ENCODE measurements around the gene CALHM2. TPM values are rescaled to one million over a fixed set of nuclear protein-coding genes. Genes with fewer than 3 reads are reported as not detected.

CALHM2 gene
- total and polyA plus RNA-seq, 4 donors = 11.7 to 43.2 (median 25.0) TPM

- Histone ChIP-seq H3K9me3 (ENCODE audit: control insufficient read depth in 4 of 4, insufficient read depth in 3 of 4, low read length in 3 of 4) (no peaks in the 10 kb centered on the region), H3K4me3 (no peak overlapping the region), H3K27me3 (ENCODE audit: control insufficient read depth in 3 of 3, insufficient read depth in 3 of 3, low read length in 2 of 3) (no peaks in the 10 kb centered on the region), H3K9ac (ENCODE audit: insufficient read depth in 1 of 2, low read length in 2 of 2) (no peak overlapping the region), H3K27ac (ENCODE audit: low read depth in 1 of 2, low read length in 1 of 2) (peak overlapping the region in 1 of 2 donors; percentile 16), H3K36me3 (ENCODE audit: control insufficient read depth in 4 of 4, insufficient read depth in 4 of 4, low read length in 4 of 4) (peaks cover 0 to 33% (median 18%) of the 10 kb centered on the region in 4 donors), H3K4me1 (ENCODE audit: control insufficient read depth in 5 of 5, insufficient read depth in 5 of 5, low read length in 5 of 5) (peaks cover 0 to 37% (median 10%) of the 10 kb centered on the region in 5 donors)
- ATAC-seq (ENCODE audit: insufficient read depth, low FRiP score) (no peak), DNase-seq (no peak)
- TF ChIP-seq CTCF (IDR thresholded peaks at IDR 0.05; ENCODE audit: control extremely low read depth, extremely low read depth) = no peak
- 83 to 88% methylated on average over 34 of the region's 34 CpGs for WGBS, 2 donors
Observed at GRCh38 chr10:103449208-103450144, 2.7 kb downstream of the CALHM2 start.

DNA sequence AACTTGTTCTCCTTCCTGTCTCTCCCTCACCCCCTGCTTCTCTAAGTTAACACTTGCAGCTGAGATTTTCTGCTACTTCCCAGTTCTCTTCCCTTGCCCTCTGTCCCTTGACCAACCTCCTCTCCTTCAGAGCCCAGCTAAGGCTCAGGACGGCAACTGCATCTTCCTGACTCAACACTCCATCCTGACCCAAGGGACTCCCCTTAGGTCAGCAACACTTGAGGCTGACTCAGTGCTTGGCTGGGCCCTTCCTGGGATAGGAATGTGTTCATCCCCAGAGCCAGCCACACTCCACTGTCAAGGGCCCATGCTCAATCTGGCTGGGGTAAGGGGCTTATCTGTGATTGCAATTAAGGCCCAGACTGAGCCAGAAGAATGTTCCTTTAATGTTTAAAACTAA lies 3.4 kb downstream of the CALHM2 start:
- DNase-seq = no peak
- no peaks in the 10 kb centered on the region for H3K27me3 ChIP-seq (ENCODE audit: control insufficient read depth in 3 of 3, insufficient read depth in 3 of 3, low read length in 2 of 3)
- peaks cover 0 to 37% (median 10%) of the 10 kb centered on the region in 5 donors for H3K4me1 ChIP-seq (ENCODE audit: control insufficient read depth in 5 of 5, insufficient read depth in 5 of 5, low read length in 5 of 5)
- H3K36me3 ChIP-seq (ENCODE audit: control insufficient read depth in 4 of 4, insufficient read depth in 4 of 4, low read length in 4 of 4) = peaks cover 0 to 41% (median 23%) of the 10 kb centered on the region in 4 donors
- WGBS, 2 donors = 53 to 54% methylated on average over 1 of the region's 1 CpG
- no peak overlapping the region for H3K9ac ChIP-seq (ENCODE audit: insufficient read depth in 1 of 2, low read length in 2 of 2)
- H3K4me3 ChIP-seq = no peak overlapping the region
- ATAC-seq (ENCODE audit: insufficient read depth, low FRiP score) = peak; percentile 44
- TF ChIP-seq CTCF (IDR thresholded peaks at IDR 0.05; ENCODE audit: control extremely low read depth, extremely low read depth) = no peak
- H3K9me3 ChIP-seq (ENCODE audit: control insufficient read depth in 4 of 4, insufficient read depth in 3 of 4, low read length in 3 of 4) = no peaks in the 10 kb centered on the region
- no peak overlapping the region for H3K27ac ChIP-seq (ENCODE audit: low read depth in 1 of 2, low read length in 1 of 2)

- WGBS, 2 donors = 97% methylated on average over 23 of the region's 23 CpGs
- Histone ChIP-seq H3K36me3 (ENCODE audit: control insufficient read depth in 4 of 4, insufficient read depth in 4 of 4, low read length in 4 of 4) (peaks cover 0 to 55% (median 32%) of the 10 kb centered on the region in 4 donors), H3K9me3 (ENCODE audit: control insufficient read depth in 4 of 4, insufficient read depth in 3 of 4, low read length in 3 of 4) (no peaks in the 10 kb centered on the region), H3K9ac (ENCODE audit: insufficient read depth in 1 of 2, low read length in 2 of 2) (no peak overlapping the region), H3K27ac (ENCODE audit: low read depth in 1 of 2, low read length in 1 of 2) (peak overlapping the region in 1 of 2 donors; percentile 50), H3K4me3 (no peak overlapping the region), H3K4me1 (ENCODE audit: control insufficient read depth in 5 of 5, insufficient read depth in 5 of 5, low read length in 5 of 5) (peaks cover 0 to 34% (median 10%) of the 10 kb centered on the region in 5 donors), H3K27me3 (ENCODE audit: control insufficient read depth in 3 of 3, insufficient read depth in 3 of 3, low read length in 2 of 3) (no peaks in the 10 kb centered on the region)
- DNase-seq = no peak
- ATAC-seq (ENCODE audit: insufficient read depth, low FRiP score) = no peak
- TF ChIP-seq CTCF (IDR thresholded peaks at IDR 0.05; ENCODE audit: control extremely low read depth, extremely low read depth) = no peak
Observed at GRCh38 chr10:103447187-103447586, 5.0 kb downstream of the CALHM2 start.
